Measurements from ENCODE around the gene MEF2C. TPM values are rescaled to one million over a fixed set of nuclear protein-coding genes. Genes with fewer than 3 reads are reported as not detected.

MEF2C gene
- total and polyA plus RNA-seq, 4 donors = 27.4 to 77.9 (median 46.3) TPM

DNA sequence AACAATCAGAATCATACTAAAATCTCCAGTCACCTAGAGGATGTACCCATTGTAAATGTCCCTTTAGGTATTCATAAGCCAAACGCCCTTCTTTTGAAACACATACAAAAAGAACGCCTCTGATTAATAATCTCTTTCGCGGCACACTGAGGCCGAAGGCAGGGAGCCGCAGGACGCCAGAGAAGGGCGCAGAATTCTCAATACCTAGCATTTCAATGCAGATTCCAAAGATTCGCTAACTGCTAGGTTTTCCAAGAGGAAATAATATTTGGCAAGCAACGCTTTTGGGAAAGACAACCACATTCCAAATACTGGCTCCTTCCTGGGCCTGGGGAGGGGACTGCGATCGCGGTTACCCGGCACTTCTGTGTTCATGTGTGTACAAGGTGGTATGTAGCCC is 203.3 kb downstream of the MEF2C start:
- H3K27ac ChIP-seq (ENCODE audit: low read depth, low read length) = peak overlapping the region; percentile 99
- WGBS (ENCODE audit: insufficient coverage) = 6% methylated on average over 8 of the region's 14 CpGs
- DNase-seq (ENCODE audit: low read depth in 4 of 6, low spot score in 6 of 6) = peak in 2 of 6 donors; percentile 76 to 77
- peaks cover 24% of the 10 kb centered on the region for H3K36me3 ChIP-seq (ENCODE audit: control insufficient read depth, insufficient read depth, low read length)
- peak overlapping the region; percentile 75 for H3K4me3 ChIP-seq (ENCODE audit: low read depth, low read length)
- no peaks in the 10 kb centered on the region for H3K9me3 ChIP-seq (ENCODE audit: control insufficient read depth, insufficient read depth, low read length)
- H3K4me1 ChIP-seq (ENCODE audit: control insufficient read depth, insufficient read depth, low read length) = peaks cover 13% of the 10 kb centered on the region
- H3K27me3 ChIP-seq (ENCODE audit: control insufficient read depth, insufficient read depth, low read length) = peaks cover 45% of the 10 kb centered on the region

DNA sequence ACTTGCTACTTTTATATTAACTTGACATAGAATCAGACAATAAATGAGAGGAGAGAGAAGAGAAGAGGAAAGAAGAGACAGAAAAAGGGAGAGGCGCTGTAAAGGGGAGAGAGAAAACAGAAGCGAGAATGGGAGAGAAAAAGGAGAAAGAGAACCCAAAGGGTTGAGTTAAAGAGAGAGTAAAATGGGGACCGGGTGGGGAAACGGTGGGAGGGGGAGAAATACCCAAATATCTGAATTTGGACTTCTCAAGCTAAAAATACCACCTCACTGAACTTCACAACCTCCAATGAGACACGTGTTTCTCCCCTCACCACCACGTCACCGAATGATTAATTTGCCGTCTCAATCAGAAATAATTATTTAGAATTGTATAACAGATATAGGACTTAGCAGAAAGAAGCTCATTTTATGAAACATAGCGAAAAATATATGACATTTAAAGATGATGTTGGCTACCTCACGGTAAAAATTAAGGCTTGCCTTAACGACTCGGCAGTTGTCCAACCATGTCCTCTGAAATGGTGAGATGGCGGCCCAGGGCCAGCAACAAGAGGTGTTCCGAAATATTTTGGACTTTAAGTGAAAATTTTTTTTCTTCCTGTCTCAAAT is 204.1 kb downstream of the MEF2C start:
- 8% methylated on average over 2 of the region's 14 CpGs for WGBS (ENCODE audit: insufficient coverage)
- peaks cover 29% of the 10 kb centered on the region for H3K36me3 ChIP-seq (ENCODE audit: control insufficient read depth, insufficient read depth, low read length)
- peak overlapping the region; percentile 75 for H3K4me3 ChIP-seq (ENCODE audit: low read depth, low read length)
- H3K4me1 ChIP-seq (ENCODE audit: control insufficient read depth, insufficient read depth, low read length) = peaks cover 7% of the 10 kb centered on the region
- peak in 2 of 6 donors; percentile 82 to 84 for DNase-seq (ENCODE audit: low read depth in 4 of 6, low spot score in 6 of 6)
- H3K9me3 ChIP-seq (ENCODE audit: control insufficient read depth, insufficient read depth, low read length) = no peaks in the 10 kb centered on the region
- H3K27ac ChIP-seq (ENCODE audit: low read depth, low read length) = peak overlapping the region; percentile 99
- peaks cover 40% of the 10 kb centered on the region for H3K27me3 ChIP-seq (ENCODE audit: control insufficient read depth, insufficient read depth, low read length)

DNA sequence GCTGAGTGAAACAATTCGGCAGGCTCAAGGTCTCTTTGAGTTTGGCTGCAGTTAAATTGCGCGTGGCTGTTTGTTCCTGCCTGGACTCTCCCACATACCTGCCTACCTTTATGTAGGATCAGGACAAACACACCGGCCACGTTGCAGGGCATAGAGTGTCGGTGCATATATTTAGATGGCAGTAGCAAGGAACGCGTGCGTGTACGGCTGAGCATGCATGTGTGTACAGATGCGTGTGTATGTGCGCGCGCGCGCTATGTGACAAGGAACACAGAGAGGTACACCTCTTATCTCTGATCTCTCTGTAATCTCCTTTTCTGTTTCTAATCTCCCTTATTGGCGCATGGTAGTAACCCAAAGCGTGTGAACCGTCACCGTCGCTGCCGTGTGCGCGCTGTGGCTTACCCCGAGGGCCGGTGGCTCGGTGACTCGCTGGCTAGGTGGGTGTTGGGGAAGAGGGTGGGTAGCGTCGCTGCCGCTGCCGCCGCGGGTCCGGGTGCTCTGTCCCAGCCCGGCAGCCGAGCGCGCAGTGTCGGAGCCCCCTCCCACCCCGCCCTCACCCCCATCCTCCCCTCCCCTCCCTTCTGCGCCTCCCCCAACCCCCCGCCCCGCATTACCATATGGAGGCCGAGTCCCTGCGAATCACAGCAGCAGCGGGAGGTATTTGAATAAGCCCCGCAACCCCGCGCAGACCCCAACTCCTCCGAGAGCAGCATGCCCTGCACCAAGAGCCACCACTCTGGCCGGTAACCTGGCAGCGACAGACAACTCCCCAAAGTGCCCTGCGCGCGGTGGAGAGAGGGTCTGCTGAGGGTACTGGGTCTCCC is 204.8 kb downstream of the MEF2C start:
- Histone ChIP-seq H3K27ac (ENCODE audit: low read depth, low read length) (peak overlapping the region; percentile 99), H3K27me3 (ENCODE audit: control insufficient read depth, insufficient read depth, low read length) (peaks cover 33% of the 10 kb centered on the region), H3K4me1 (ENCODE audit: control insufficient read depth, insufficient read depth, low read length) (peaks cover 3% of the 10 kb centered on the region), H3K9me3 (ENCODE audit: control insufficient read depth, insufficient read depth, low read length) (no peaks in the 10 kb centered on the region), H3K36me3 (ENCODE audit: control insufficient read depth, insufficient read depth, low read length) (peaks cover 29% of the 10 kb centered on the region), H3K4me3 (ENCODE audit: low read depth, low read length) (peak overlapping the region; percentile 75)
- WGBS (ENCODE audit: insufficient coverage) = 2% methylated on average over 20 of the region's 56 CpGs
- peak in 2 of 6 donors; percentile 92 to 93 for DNase-seq (ENCODE audit: low read depth in 4 of 6, low spot score in 6 of 6)

DNA sequence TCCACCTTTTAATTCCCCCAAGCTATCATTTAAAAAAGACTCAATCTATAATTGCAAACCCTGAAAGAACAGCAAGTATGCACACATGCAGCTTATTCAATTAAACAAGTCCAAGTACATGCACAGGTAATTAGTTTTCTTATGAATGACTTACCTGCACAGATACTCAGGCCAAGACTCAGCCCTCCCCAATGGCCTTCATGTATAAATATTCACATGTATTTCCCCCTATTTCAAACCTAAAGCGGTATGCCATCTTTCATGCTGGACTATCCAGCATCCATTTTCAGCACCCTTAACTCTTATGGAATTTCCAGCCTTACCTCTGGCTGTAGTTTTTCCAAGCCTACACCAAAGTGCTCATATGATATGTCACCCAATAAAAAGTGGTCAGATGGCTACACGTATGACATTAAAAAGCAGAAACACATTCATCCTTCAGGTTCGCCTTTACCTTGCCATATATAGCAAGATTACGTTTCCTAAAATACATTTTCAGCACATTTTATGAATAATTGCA is 205.5 kb downstream of the MEF2C start:
- Histone ChIP-seq H3K4me3 (ENCODE audit: low read depth, low read length) (peak overlapping the region; percentile 75), H3K36me3 (ENCODE audit: control insufficient read depth, insufficient read depth, low read length) (peaks cover 32% of the 10 kb centered on the region), H3K27me3 (ENCODE audit: control insufficient read depth, insufficient read depth, low read length) (peaks cover 30% of the 10 kb centered on the region), H3K4me1 (ENCODE audit: control insufficient read depth, insufficient read depth, low read length) (peaks cover 3% of the 10 kb centered on the region), H3K9me3 (ENCODE audit: control insufficient read depth, insufficient read depth, low read length) (no peaks in the 10 kb centered on the region), H3K27ac (ENCODE audit: low read depth, low read length) (peak overlapping the region; percentile 99)
- WGBS (ENCODE audit: insufficient coverage) = 0% methylated on average over 3 of the region's 4 CpGs
- DNase-seq (ENCODE audit: low read depth in 4 of 6, low spot score in 6 of 6) = peak in 2 of 6 donors; percentile 65 to 87

DNA sequence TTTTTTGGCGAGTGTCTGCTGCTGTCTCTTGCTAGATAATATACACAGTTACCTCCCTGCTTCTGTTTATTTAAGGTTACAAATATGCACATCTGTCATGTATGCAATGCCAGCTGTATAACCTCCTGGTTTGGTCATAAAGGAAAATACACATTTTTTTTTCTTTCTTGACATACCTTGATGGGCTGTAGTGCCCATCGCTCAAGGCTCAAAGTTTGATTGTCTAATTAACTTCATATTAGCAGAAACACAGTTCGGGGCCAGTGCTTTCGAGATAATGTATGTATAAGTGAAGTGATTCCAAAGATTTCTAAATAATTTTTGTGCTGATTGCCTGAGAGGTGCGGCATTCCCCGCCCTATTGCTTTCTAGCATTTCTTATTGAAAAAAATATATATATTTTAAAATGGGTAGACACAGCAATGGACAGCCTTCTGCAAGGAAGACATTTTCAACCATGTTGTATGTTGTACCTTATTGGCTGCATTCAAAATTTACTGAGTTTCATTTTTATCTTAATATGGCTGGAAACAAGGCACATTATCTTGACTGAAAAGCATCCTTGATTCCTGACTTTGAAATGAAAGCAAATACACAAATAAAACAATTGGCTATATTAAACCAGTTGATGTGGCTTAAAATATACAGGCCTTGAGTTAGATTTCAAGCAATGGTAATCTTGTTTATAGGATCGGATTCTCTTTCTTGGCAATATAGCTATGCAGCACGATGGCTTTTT is 206.2 kb downstream of the MEF2C start:
- Histone ChIP-seq H3K4me3 (ENCODE audit: low read depth, low read length) (peak overlapping the region; percentile 75), H3K9me3 (ENCODE audit: control insufficient read depth, insufficient read depth, low read length) (no peaks in the 10 kb centered on the region), H3K4me1 (ENCODE audit: control insufficient read depth, insufficient read depth, low read length) (peaks cover 3% of the 10 kb centered on the region), H3K36me3 (ENCODE audit: control insufficient read depth, insufficient read depth, low read length) (peaks cover 36% of the 10 kb centered on the region), H3K27ac (ENCODE audit: low read depth, low read length) (peak overlapping the region; percentile 99), H3K27me3 (ENCODE audit: control insufficient read depth, insufficient read depth, low read length) (peaks cover 34% of the 10 kb centered on the region)
- WGBS (ENCODE audit: insufficient coverage) = 0% methylated on average over 1 of the region's 8 CpGs
- DNase-seq (ENCODE audit: low read depth in 4 of 6, low spot score in 6 of 6) = peak in 2 of 6 donors; percentile 71 to 75

DNA sequence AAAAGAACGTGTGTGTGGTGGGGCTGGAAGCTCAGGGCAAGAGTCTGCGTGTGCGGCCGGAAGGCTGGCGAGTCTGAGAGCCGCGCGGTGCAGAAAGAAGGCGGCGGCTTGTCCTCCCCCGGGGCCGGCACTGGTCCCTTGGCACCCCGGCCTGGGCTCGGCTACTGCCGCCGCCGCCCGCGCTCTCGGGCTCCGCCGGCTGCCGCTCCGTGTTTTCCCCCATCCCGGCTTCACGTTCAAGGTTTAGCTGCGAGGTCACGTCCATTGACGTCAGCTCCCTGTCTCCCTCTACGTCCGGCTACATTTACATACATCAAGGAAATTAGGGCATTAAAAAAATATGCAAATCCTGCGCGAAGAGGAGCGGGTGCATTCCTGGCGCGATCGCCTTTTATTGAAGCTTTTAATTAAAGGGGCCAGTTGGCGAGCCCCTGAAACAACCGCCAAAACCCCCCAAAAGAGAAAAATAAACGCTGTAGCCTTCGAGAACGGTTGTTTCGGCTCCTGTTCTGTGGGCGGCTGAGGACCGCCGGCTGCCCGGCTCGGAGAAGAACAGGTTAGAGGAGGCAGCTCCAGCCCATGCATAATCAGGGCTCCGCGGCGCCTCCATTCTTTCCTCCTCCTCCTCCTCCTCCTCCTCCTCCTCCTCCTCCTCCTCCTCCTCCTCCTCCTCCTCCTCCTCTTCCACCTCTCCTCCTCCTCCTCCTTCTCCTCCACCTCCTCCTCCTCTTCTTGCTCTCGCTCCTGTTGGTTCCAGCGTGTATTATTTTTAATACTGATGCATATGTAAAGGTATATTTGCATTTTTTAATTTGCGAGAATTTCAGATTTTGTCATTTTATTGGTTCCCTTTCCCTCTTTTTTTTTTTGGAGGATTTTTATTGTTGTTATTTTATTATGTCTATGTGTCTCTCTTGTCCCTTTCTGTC is 207.0 kb downstream of the MEF2C start:
- peaks cover 33% of the 10 kb centered on the region for H3K27me3 ChIP-seq (ENCODE audit: control insufficient read depth, insufficient read depth, low read length)

DNA sequence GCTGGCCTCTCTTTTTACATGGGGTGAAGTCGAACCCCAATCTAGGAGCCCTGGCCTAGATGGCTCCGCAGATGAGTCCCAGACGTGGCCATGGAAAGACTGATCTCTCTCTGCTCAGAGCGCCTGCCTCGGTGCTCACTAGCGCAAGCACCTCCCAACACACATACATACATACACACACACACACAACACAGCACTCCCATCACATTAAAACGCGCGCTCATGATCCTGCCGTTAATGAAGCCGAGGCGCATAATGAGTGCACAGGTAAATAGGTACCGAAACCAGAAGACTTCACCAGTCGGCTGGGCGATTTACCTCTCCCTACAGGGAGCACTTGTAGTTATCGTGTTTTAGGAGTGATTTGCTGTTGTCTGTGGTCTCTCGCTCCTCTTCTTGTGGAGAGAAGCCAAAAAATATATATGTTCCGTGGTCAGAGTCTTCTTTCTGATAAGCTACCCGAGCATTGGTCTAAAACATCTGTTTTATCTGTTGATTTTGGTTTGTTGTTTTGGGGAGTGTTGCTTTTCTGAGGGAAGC is 207.7 kb downstream of the MEF2C start:
- Histone ChIP-seq H3K27me3 (ENCODE audit: control insufficient read depth, insufficient read depth, low read length) (peaks cover 30% of the 10 kb centered on the region), H3K4me1 (ENCODE audit: control insufficient read depth, insufficient read depth, low read length) (peaks cover 3% of the 10 kb centered on the region), H3K4me3 (ENCODE audit: low read depth, low read length) (peak overlapping the region; percentile 75), H3K36me3 (ENCODE audit: control insufficient read depth, insufficient read depth, low read length) (peaks cover 29% of the 10 kb centered on the region), H3K27ac (ENCODE audit: low read depth, low read length) (peak overlapping the region; percentile 99), H3K9me3 (ENCODE audit: control insufficient read depth, insufficient read depth, low read length) (no peaks in the 10 kb centered on the region)
- WGBS (ENCODE audit: insufficient coverage) = 0% methylated on average over 17 of the region's 19 CpGs
- peak in 2 of 6 donors; percentile 85 to 91 for DNase-seq (ENCODE audit: low read depth in 4 of 6, low spot score in 6 of 6)

More for the DNA sequence above, 207.0 kb downstream of the MEF2C start:
- Histone ChIP-seq H3K9me3 (ENCODE audit: control insufficient read depth, insufficient read depth, low read length) (no peaks in the 10 kb centered on the region), H3K36me3 (ENCODE audit: control insufficient read depth, insufficient read depth, low read length) (peaks cover 36% of the 10 kb centered on the region), H3K4me1 (ENCODE audit: control insufficient read depth, insufficient read depth, low read length) (peaks cover 3% of the 10 kb centered on the region), H3K4me3 (ENCODE audit: low read depth, low read length) (peak overlapping the region; percentile 75), H3K27ac (ENCODE audit: low read depth, low read length) (peak overlapping the region; percentile 99)
- under 1% methylated on average over 44 of the region's 54 CpGs for WGBS (ENCODE audit: insufficient coverage)
- DNase-seq (ENCODE audit: low read depth in 4 of 6, low spot score in 6 of 6) = peak in 2 of 6 donors; percentile 95 to 97

DNA sequence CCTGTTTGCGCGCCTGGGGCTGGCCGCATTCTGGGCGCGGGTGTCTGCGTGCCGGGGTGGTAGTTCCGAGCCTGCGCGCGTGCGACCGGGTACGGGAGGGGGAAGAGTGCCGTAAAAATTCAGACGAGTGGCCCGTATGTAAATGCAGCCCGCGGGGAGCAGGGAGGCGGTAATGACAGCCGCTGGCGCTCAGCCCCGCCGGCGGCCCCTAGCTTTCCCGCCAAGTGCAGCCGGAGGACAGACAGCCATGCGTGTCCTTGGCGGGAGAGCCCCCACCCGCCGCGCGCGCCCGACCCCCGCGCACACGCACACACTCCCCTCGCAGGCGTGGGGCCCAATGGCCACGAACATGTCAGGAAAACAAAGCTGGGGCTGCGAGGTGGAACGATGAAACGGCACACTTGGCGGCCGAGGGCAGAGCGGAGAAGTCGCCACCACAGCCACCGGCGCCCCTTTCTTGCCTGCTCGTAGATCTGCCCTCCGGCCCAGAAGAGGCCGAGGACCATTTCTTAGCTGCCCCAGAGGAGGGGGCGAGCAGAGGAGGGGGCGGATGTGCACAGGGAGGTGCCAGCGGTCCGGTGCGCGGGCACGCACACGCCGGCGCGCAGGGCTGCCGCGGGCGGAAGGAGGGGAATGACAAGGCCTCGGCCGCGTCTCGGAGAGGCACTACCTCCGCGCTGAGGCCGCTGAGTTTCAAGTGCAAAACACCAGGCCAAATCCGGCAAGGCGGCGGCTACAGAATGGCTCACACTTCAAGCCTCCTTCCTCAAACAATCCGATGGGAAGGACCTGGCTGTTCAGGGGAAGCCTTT is 208.4 kb downstream of the MEF2C start:
- DNase-seq (ENCODE audit: low read depth in 4 of 6, low spot score in 6 of 6) = peak in 2 of 6 donors; percentile 93 to 97
- Histone ChIP-seq H3K9me3 (ENCODE audit: control insufficient read depth, insufficient read depth, low read length) (no peaks in the 10 kb centered on the region), H3K36me3 (ENCODE audit: control insufficient read depth, insufficient read depth, low read length) (peaks cover 27% of the 10 kb centered on the region), H3K4me1 (ENCODE audit: control insufficient read depth, insufficient read depth, low read length) (no peaks in the 10 kb centered on the region), H3K27ac (ENCODE audit: low read depth, low read length) (peak overlapping the region; percentile 99), H3K4me3 (ENCODE audit: low read depth, low read length) (peak overlapping the region; percentile 75), H3K27me3 (ENCODE audit: control insufficient read depth, insufficient read depth, low read length) (peaks cover 25% of the 10 kb centered on the region)
- WGBS (ENCODE audit: insufficient coverage) = under 1% methylated on average over 78 of the region's 78 CpGs
